ENCODE results near the gene MTTP.

The MTTP gene

DNA sequence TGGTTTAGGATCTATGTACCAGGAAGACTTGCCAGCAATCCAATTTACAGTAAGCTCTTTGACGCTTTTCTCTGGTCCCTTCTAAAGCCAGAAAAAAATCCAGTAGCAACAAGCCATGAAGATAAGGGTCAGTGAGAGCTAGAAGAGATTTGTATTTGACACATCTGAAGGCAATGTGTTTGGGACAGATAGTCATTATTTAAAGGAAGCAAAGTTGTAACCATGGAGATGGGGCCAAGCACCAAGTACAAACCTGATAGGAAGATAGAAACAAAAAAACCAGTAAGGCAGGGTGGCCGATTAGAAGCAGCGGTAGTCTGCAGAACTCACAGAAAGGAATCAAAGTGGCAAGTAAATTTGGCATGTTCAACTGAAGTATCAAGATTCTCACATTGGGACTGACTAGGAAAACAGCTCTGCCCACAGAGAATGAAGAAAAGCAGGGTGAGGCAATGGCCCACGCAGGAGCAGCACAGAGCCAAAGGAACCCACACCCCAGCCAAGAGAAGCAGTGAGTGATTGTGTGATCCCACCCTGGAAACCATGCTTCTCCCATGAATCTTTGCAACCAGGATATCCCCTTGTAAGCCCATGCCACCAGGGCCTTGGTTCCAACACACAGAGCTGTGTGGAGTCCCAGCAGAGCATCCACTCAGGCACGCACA lies 95.9 kb downstream of the MTTP start:
- no peak for DNase-seq (ENCODE audit: low spot score)
